ENCODE data around the gene RPS6KC1.

- TF ChIP-seq, protein P1, sequence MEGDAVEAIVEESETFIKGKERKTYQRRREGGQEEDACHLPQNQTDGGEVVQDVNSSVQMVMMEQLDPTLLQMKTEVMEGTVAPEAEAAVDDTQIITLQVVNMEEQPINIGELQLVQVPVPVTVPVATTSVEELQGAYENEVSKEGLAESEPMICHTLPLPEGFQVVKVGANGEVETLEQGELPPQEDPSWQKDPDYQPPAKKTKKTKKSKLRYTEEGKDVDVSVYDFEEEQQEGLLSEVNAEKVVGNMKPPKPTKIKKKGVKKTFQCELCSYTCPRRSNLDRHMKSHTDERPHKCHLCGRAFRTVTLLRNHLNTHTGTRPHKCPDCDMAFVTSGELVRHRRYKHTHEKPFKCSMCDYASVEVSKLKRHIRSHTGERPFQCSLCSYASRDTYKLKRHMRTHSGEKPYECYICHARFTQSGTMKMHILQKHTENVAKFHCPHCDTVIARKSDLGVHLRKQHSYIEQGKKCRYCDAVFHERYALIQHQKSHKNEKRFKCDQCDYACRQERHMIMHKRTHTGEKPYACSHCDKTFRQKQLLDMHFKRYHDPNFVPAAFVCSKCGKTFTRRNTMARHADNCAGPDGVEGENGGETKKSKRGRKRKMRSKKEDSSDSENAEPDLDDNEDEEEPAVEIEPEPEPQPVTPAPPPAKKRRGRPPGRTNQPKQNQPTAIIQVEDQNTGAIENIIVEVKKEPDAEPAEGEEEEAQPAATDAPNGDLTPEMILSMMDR (IDR thresholded peaks at IDR 0.05), result no peak
- TF ChIP-seq POLR2A (IDR thresholded peaks at IDR 0.05) (no peak), EP300 (IDR thresholded peaks at IDR 0.05) (no peak)
Observed at GRCh38 chr1:213180833-213181232, 129.8 kb downstream of the RPS6KC1 start.

Measured in ovary (tissue), 3 donors.